ENCODE data around the gene MAPK7. TPM values are rescaled to one million over a fixed set of nuclear protein-coding genes. Genes with fewer than 3 reads are reported as not detected.

MAPK7 gene
- polyA plus RNA-seq, 1 donor: 23.5 TPM

- no peak for DNase-seq
Measured at GRCh38 chr17:19381361-19381740, 3.1 kb downstream of the MAPK7 start.

- DNase-seq: no peak
Measured at GRCh38 chr17:19381741-19382444, 3.6 kb downstream of the MAPK7 start.

GRCh38 chr17:19382531-19383444, 4.5 kb downstream of the MAPK7 start:
- DNase-seq: no peak

GRCh38 chr17:19383681-19384470, 5.6 kb downstream of the MAPK7 start:
- no peak for DNase-seq

GRCh38 chr17:19384723-19385391, 6.6 kb downstream of the MAPK7 start:
- DNase-seq: peak; percentile 89

- DNase-seq: no peak
Measured at GRCh38 chr17:19385521-19385983, 7.3 kb downstream of the MAPK7 start.

GRCh38 chr17:19386051-19386929, 8.0 kb downstream of the MAPK7 start:
- DNase-seq: no peak

GRCh38 chr17:19386974-19387920, 8.9 kb downstream of the MAPK7 start, which contains the start of gene MFAP4:
TSS of gene MFAP4 (minus strand) at chr17:19387190. CDS start at chr17:19387155, 35 bp downstream.
- DNase-seq: peak; percentile 91

- DNase-seq: peak; percentile 84
Measured at GRCh38 chr17:19387921-19388521, 9.7 kb downstream of the MAPK7 start.

GRCh38 chr17:19388791-19389785, 10.8 kb downstream of the MAPK7 start:
- no peak for DNase-seq

- no peak for DNase-seq
Measured at GRCh38 chr17:19390951-19391350, 12.7 kb downstream of the MAPK7 start.

GRCh38 chr17:19391432-19391831, 13.1 kb downstream of the MAPK7 start:
- no peak for DNase-seq

- no peak for DNase-seq
Measured at GRCh38 chr17:19392303-19392702, 14.0 kb downstream of the MAPK7 start.

- no peak for DNase-seq
Measured at GRCh38 chr17:19397556-19398041, 19.3 kb downstream of the MAPK7 start.

GRCh38 chr17:19398301-19399181, 20.2 kb downstream of the MAPK7 start:
- no peak for DNase-seq

GRCh38 chr17:19399750-19400450, 21.6 kb downstream of the MAPK7 start:
- no peak for DNase-seq

All from hindlimb muscle (tissue), 1 donor.